Esophagus squamous epithelium (tissue), 5 donors: ENCODE measurements around the gene ARHGEF12. TPM values are rescaled to one million over a fixed set of nuclear protein-coding genes. Genes with fewer than 3 reads are reported as not detected.

Experiments
- DNase-seq: peaks from one replicate; lab custom pipeline; 2025; lab: John Stamatoyannopoulos, UW
- H3K27ac ChIP-seq, 4 donors: fragments of 200-600 bp; sonication (generic); one replicate each; pipeline ENCODE4 v1.5.1; 2016 to 2019; ENCODE audit warnings: mild to moderate bottlenecking in 1 of 4
- H3K27me3 ChIP-seq, 4 donors: fragments of 200-600 bp; sonication (generic); 1 replicate in 3 of 4; 2 replicates in 1 of 4; pipeline versions ENCODE4 v1.5.1 to v1.6.0; 2017 to 2021; ENCODE audit warnings: antibody characterized with exemption in 1 of 4
- H3K36me3 ChIP-seq, 3 donors: fragments of 200-600 bp; sonication (generic); one replicate each; pipeline ENCODE4 v1.5.1; 2016 to 2019
- H3K4me1 ChIP-seq, 3 donors: fragments of 200-600 bp; sonication (generic); one replicate each; pipeline ENCODE4 v1.5.1; 2017 to 2019
- H3K4me3 ChIP-seq, 4 donors: fragments of 200-600 bp; sonication (generic); 1 replicate in 3 of 4; 2 replicates in 1 of 4; pipeline ENCODE4 v1.5.1; 2016 to 2019; ENCODE audit warnings: mild to moderate bottlenecking in 2 of 4, moderate library complexity in 1 of 4
- H3K9me3 ChIP-seq, 3 donors: fragments of 200-600 bp; sonication (generic); one replicate each; pipeline ENCODE4 v1.5.1; 2016 to 2019
- POLR2A ChIP-seq, 4 donors: fragments of 450-650 bp; IDR thresholded peaks; one replicate each; pipeline ENCODE4 v1.6.1; 2017; ENCODE audit warnings: antibody characterized with exemption in 4 of 4, mild to moderate bottlenecking in 4 of 4, moderate library complexity in 3 of 4
- WGBS, 2 donors: methylation state at CpG; one replicate each; pipeline ENCODE4 v1.1.5; 2018; 5-methylcytosine and 5-hydroxymethylcytosine counted together
- intact Hi-C: fragments of 100-400 bp; cut with DNase I; formaldehyde crosslinking; loops from one replicate; pipeline ENCODE4 v1.15.0; 2022
- total RNA-seq, 4 donors: library from RNA; depleted of rRNA; stranded (reverse); fragments of >200 nt; gene quantifications; one replicate each; pipeline ENCODE4 v1.1.0, GENCODE V29; 2016
- TF ChIP-seq, protein P1 (sequence below), 6 experiments: fragments of 450-650 bp in 4 of 6; fragments of 200-600 bp in 2 of 6; sonication (generic) in 2 of 6; IDR thresholded peaks; one replicate each; pipeline ENCODE4 v1.5.1; 2016 to 2019; ENCODE audit warnings: antibody characterized with exemption in 6 of 6, mild to moderate bottlenecking in 4 of 6, moderate library complexity in 4 of 6
- donor health status: DM: yes; HTN: yes; CAD: no.

Gene ARHGEF12
- total RNA-seq, 4 donors from 2014 or later: 57.4 to 106 (median 70.7) TPM

DNA sequence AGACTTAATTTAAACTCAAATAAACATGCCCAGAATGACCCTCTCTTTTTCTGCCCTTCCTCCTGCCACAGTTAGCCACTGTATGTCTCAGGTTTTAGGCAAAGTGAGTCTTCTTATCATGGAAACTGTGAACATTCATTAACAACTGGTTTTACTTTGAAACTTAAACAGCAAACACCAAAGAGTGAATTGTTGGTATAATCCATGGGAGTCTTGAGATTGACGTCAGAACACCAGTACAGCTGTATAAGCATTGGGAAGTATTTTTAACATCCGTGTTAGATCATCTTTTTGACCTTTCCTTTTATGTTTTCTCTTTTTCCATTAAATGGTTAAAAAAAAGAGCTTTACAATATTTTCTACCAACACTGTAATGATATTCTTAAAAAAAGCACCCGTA is 38.9 kb downstream of the ARHGEF12 start:
- Histone ChIP-seq H3K36me3 (no peaks in the 10 kb centered on the region), H3K9me3 (peaks cover 0 to 5% (median 0%) of the 10 kb centered on the region in 3 donors), H3K4me1 (peaks cover 0 to 39% (median 9%) of the 10 kb centered on the region in 3 donors), H3K4me3 (no peak overlapping the region), H3K27me3 (no peaks in the 10 kb centered on the region), H3K27ac (no peak overlapping the region)
- no peak for DNase-seq
- 73 to 81% methylated on average over 3 of the region's 3 CpGs for WGBS, 2 donors
- intact Hi-C loops: no loop called here
- TF ChIP-seq POLR2A (IDR thresholded peaks at IDR 0.05): no peak
- TF ChIP-seq, protein P1, sequence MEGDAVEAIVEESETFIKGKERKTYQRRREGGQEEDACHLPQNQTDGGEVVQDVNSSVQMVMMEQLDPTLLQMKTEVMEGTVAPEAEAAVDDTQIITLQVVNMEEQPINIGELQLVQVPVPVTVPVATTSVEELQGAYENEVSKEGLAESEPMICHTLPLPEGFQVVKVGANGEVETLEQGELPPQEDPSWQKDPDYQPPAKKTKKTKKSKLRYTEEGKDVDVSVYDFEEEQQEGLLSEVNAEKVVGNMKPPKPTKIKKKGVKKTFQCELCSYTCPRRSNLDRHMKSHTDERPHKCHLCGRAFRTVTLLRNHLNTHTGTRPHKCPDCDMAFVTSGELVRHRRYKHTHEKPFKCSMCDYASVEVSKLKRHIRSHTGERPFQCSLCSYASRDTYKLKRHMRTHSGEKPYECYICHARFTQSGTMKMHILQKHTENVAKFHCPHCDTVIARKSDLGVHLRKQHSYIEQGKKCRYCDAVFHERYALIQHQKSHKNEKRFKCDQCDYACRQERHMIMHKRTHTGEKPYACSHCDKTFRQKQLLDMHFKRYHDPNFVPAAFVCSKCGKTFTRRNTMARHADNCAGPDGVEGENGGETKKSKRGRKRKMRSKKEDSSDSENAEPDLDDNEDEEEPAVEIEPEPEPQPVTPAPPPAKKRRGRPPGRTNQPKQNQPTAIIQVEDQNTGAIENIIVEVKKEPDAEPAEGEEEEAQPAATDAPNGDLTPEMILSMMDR (IDR thresholded peaks at IDR 0.05): no peak

DNA sequence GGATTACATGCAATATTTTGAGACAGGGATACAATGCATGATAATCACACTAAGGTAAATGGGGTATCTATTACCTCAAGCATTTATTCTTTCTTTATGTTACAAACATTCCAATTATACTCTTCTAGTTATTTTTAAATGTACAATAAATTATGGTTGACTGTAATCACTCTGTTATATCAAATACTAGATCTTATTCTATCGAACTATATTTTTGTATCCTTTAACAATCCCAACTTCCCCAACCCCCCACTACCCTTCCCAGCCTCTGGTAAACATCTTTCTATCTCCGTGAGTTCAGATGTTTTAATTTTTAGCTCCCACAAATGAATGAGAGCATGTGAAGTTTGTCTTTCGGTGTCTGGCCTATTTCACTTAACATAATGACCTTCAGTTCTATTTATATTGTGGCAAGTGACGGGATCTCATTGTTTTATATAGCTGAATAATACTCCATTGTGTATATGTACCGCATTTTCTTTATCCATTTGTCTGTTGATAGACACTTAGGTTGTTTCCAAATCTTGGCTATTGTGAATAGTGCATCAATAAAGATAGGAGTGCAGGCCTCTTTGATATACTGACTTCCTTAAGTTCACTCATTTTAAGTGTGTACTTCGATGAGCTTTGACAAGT is 40.5 kb downstream of the ARHGEF12 start:
- Histone ChIP-seq H3K36me3 (no peaks in the 10 kb centered on the region), H3K9me3 (peaks cover 0 to 5% (median 0%) of the 10 kb centered on the region in 3 donors), H3K4me3 (no peak overlapping the region), H3K4me1 (peaks cover 0 to 42% (median 13%) of the 10 kb centered on the region in 3 donors), H3K27ac (no peak overlapping the region), H3K27me3 (no peaks in the 10 kb centered on the region)
- TF ChIP-seq, protein P1 (IDR thresholded peaks at IDR 0.05): no peak
- intact Hi-C loops: no loop called here
- 66 to 79% methylated on average over 6 of the region's 6 CpGs for WGBS, 2 donors
- no peak for DNase-seq

DNA sequence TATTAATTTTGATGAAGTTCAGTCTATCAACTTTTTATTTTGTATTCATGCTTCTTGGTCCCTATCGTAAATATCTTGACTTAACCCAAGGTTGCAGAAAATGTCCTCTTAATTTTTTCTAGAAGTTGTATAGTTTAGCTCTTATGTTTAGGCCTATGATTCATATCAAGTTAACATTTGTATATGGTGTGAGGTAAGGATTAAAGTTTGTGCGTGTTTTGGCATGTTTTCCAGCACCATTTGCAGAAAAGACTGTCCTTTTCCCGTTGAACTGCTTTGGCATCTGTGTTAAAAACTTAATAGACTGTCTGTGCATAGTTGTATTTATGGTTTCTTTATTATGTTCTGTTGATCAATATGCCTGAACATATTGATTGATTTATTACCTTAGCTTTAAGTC is 42.3 kb downstream of the ARHGEF12 start:
- 57 to 77% methylated on average over 3 of the region's 3 CpGs for WGBS, 2 donors
- Histone ChIP-seq H3K4me1 (peaks cover 0 to 52% (median 22%) of the 10 kb centered on the region in 3 donors), H3K36me3 (no peaks in the 10 kb centered on the region), H3K9me3 (peaks cover 0 to 8% (median 0%) of the 10 kb centered on the region in 3 donors), H3K4me3 (no peak overlapping the region), H3K27ac (peak overlapping the region in 1 of 4 donors; percentile 15), H3K27me3 (no peaks in the 10 kb centered on the region)
- TF ChIP-seq, protein P1 (IDR thresholded peaks at IDR 0.05): no peak
- no peak for TF ChIP-seq POLR2A (IDR thresholded peaks at IDR 0.05)
- no peak for DNase-seq
- intact Hi-C loops: no loop called here

DNA sequence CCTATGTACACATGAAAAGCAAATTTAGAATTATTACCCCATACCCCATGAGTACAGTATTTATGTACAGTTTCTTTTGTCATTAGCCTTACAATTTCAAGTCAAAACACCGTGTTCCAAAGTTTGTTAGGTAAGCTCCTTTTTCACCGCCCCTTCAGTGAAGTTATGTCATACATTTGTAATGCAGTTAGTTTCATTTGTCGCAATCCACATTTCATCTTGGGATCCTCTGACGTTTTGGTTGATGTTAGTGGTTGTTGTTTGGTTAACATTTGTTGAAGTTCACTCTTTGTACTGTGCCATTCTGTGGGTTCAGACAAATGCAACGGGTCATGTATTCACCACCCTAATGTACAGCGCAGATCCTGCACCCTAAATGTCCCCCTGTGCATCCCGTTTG is 45.2 kb downstream of the ARHGEF12 start:
- Histone ChIP-seq H3K27ac (no peak overlapping the region), H3K27me3 (no peaks in the 10 kb centered on the region), H3K9me3 (peaks cover 0 to 8% (median 0%) of the 10 kb centered on the region in 3 donors), H3K4me1 (peaks cover 3 to 81% (median 45%) of the 10 kb centered on the region in 3 donors), H3K4me3 (no peak overlapping the region), H3K36me3 (no peaks in the 10 kb centered on the region)
- DNase-seq: no peak
- WGBS, 2 donors: 62 to 75% methylated on average over 7 of the region's 7 CpGs
- TF ChIP-seq POLR2A (IDR thresholded peaks at IDR 0.05): no peak
- TF ChIP-seq, protein P1 (IDR thresholded peaks at IDR 0.05): no peak
- intact Hi-C loops: no loop called here

DNA sequence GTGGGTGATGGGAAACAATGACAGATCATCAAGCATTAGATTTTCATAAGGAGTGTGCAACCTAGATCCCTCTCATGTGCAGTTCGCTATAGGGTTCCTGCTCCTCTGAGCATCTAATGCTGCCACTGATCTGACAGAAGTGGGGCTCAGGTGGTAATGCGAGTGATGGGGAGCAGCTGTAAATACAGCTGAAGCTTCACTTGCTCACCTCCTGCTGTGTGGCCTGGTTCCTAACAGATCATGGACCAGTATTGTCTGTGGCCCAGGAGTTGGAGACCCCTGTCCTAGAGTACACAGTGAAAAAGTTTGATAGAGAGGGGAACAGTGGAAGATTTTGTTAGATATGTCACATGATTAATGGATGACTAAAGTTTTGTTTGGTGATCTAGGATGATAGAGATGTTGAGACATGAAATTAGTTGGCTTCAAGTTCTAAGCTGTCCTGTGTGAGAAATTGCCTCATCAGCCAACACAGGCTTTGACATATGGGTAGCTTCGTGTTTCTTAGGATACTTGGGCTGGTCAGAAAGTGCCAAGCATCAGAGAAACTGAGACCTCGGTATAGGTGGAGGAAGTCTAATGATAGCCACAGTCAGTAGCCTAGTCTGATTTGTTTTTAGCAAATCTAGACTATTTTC is 47.4 kb downstream of the ARHGEF12 start:
- peaks cover 3 to 100% (median 45%) of the 10 kb centered on the region in 3 donors for H3K4me1 ChIP-seq
- peaks cover 0 to 4% (median 0%) of the 10 kb centered on the region in 3 donors for H3K9me3 ChIP-seq
- no peaks in the 10 kb centered on the region for H3K27me3 ChIP-seq
- no peaks in the 10 kb centered on the region for H3K36me3 ChIP-seq
- H3K4me3 ChIP-seq: no peak overlapping the region
- TF ChIP-seq, protein P1 (IDR thresholded peaks at IDR 0.05): no peak
- no peak for TF ChIP-seq POLR2A (IDR thresholded peaks at IDR 0.05)
- H3K27ac ChIP-seq: peak overlapping the region in 1 of 4 donors; percentile 6
- no peak for DNase-seq
- 44 to 45% methylated on average over 3 of the region's 4 CpGs for WGBS, 2 donors
- intact Hi-C loops: no loop called here
